Lung (tissue), 12 donors: ENCODE results near the gene MPP1. TPM values are rescaled to one million over a fixed set of nuclear protein-coding genes. Genes with fewer than 3 reads are reported as not detected.

Experiments used
- ATAC-seq: fragments of 200-7000 bp; cut with Tn5 transposase; one replicate; pipeline ENCODE4 v1.9.1; 2020; ENCODE audit warnings: moderate number of reproducible peaks; ENCODE audit not compliant: insufficient read depth, low FRiP score
- DNase-seq, 3 donors: peaks; one replicate each; pipeline ENCODE4 v3.0.0-alpha.2; 2013 to 2017
- H3K27ac ChIP-seq, 2 donors: one replicate each; pipeline ENCODE4 v1.5.1; 2013; ENCODE audit warnings: mild to moderate bottlenecking in 2 of 2, moderate library complexity in 2 of 2, control low read depth in 1 of 2, inconsistent platforms in 1 of 2, low read depth in 1 of 2, low read length in 1 of 2
- H3K27me3 ChIP-seq, 3 donors: one replicate each; pipeline ENCODE4 v1.5.1; 2013; ENCODE audit warnings: low read length in 2 of 3; ENCODE audit not compliant: control insufficient read depth in 3 of 3, insufficient read depth in 3 of 3
- H3K36me3 ChIP-seq, 4 donors: one replicate each; pipeline ENCODE4 v1.5.1; 2013; ENCODE audit warnings: low read length in 4 of 4, mild to moderate bottlenecking in 1 of 4, moderate library complexity in 1 of 4; ENCODE audit not compliant: control insufficient read depth in 4 of 4, insufficient read depth in 4 of 4
- H3K4me1 ChIP-seq, 5 donors: one replicate each; pipeline ENCODE4 v1.5.1; 2013; ENCODE audit warnings: low read length in 5 of 5, mild to moderate bottlenecking in 2 of 5, moderate library complexity in 1 of 5; ENCODE audit not compliant: control insufficient read depth in 5 of 5, insufficient read depth in 5 of 5
- H3K4me3 ChIP-seq: one replicate; pipeline ENCODE4 v1.5.1; 2013; ENCODE audit warnings: mild to moderate bottlenecking, control low read depth, moderate library complexity
- H3K9ac ChIP-seq, 2 donors: one replicate each; pipeline ENCODE4 v1.5.1; 2013; ENCODE audit warnings: low read length in 2 of 2, control low read depth in 1 of 2; ENCODE audit not compliant: insufficient read depth in 1 of 2
- H3K9me3 ChIP-seq, 4 donors: one replicate each; pipeline ENCODE4 v1.5.1; 2013; ENCODE audit warnings: low read length in 3 of 4, mild to moderate bottlenecking in 1 of 4, moderate library complexity in 1 of 4; ENCODE audit not compliant: control insufficient read depth in 4 of 4, insufficient read depth in 3 of 4
- WGBS, 2 donors: extraction: QIAGEN DNeasy Blood & Tissue Kit; methylation state at CpG; one replicate each; pipeline ENCODE4 v1.1.7; 2013; 5-methylcytosine and 5-hydroxymethylcytosine counted together
- polyA plus RNA-seq, 2 donors: library from polyadenylated mRNA; stranded (reverse); fragments of 200-250 nt; gene quantifications; one replicate each; pipeline ENCODE4 v1.2.1, GENCODE V29; 2013
- total RNA-seq, 2 donors: library from RNA; depleted of rRNA in 1 of 2; stranded (reverse); fragments of >200 nt in 1 of 2; gene quantifications; one replicate each; pipeline ENCODE4 v1.2.1, GENCODE V29; 2014 to 2021
- TF ChIP-seq, protein P1 (sequence below): IDR thresholded peaks from 2 replicates; pipeline ENCODE4 v1.5.1; 2012; ENCODE audit warnings: mild to moderate bottlenecking; ENCODE audit errors: control extremely low read depth, extremely low read depth
- donor health status: control.
- donor health status: control.
- donor health status: Bipolar disorder and iron deficiency.
- donor health status: healthy.
- donor health status: DM: yes; HTN: yes; CAD: no.

MPP1 gene
- total and polyA plus RNA-seq, 4 donors: 18.6 to 132 (median 56.4) TPM

DNA sequence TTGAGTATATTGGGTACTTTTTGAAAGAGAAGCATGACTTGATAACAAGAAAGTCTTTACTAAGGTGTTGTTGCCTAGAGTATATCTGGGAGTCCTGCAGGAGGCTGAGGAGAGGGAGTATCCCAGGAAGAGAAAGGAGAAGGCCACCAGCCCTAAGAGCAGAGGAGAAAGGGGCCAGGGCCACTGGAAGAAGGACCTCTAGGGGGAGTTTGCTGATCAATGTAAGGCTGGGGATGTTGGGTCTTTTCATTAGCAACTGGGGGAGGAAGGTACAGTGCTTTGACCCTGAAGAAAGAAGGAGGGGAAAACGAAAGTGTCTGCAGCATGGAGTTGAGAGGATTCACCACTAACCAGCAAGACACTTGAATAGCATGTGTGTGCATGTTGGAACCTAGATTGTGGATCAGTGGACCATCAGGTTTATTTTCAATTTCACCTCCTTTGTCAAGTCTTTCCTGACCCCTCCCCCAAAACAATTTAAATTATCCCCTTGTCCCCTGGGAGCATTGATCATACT lies 24.7 kb upstream of the MPP1 start:
- WGBS, 2 donors: 32 to 100% methylated on average over 1 of the region's 1 CpG
- Histone ChIP-seq H3K36me3 (no peaks in the 10 kb centered on the region), H3K9ac (no peak overlapping the region), H3K4me1 (no peaks in the 10 kb centered on the region), H3K27ac (no peak overlapping the region), H3K4me3 (no peak overlapping the region), H3K27me3 (peaks cover 0 to 3% (median 2%) of the 10 kb centered on the region in 3 donors), H3K9me3 (no peaks in the 10 kb centered on the region)
- TF ChIP-seq, protein P1, sequence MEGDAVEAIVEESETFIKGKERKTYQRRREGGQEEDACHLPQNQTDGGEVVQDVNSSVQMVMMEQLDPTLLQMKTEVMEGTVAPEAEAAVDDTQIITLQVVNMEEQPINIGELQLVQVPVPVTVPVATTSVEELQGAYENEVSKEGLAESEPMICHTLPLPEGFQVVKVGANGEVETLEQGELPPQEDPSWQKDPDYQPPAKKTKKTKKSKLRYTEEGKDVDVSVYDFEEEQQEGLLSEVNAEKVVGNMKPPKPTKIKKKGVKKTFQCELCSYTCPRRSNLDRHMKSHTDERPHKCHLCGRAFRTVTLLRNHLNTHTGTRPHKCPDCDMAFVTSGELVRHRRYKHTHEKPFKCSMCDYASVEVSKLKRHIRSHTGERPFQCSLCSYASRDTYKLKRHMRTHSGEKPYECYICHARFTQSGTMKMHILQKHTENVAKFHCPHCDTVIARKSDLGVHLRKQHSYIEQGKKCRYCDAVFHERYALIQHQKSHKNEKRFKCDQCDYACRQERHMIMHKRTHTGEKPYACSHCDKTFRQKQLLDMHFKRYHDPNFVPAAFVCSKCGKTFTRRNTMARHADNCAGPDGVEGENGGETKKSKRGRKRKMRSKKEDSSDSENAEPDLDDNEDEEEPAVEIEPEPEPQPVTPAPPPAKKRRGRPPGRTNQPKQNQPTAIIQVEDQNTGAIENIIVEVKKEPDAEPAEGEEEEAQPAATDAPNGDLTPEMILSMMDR: no peak
- no peak for ATAC-seq
- no peak for DNase-seq

DNA sequence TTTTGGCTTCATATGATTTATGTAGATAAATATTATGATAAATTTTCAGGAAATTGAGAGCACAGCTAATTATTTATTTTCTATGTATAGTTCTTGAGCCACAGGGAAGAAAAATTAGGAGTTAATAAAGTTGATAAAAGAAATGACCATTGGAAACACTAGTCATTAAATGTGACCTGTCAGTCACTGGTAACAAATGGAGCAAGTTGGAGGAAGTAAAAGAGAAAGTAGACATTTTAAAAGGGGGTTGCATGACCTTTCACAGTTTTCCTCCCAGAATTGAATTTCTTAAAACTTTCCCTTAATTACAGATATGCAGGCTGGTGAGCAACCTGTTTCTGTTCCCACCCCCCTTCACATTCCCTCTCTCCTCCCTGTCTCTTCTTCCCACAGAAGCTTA lies 23.8 kb upstream of the MPP1 start:
- DNase-seq: no peak
- Histone ChIP-seq H3K36me3 (no peaks in the 10 kb centered on the region), H3K4me3 (no peak overlapping the region), H3K9ac (no peak overlapping the region), H3K9me3 (no peaks in the 10 kb centered on the region), H3K4me1 (no peaks in the 10 kb centered on the region), H3K27me3 (peaks cover 0 to 3% (median 2%) of the 10 kb centered on the region in 3 donors), H3K27ac (no peak overlapping the region)
- no peak for ATAC-seq
- TF ChIP-seq, protein P1: no peak

DNA sequence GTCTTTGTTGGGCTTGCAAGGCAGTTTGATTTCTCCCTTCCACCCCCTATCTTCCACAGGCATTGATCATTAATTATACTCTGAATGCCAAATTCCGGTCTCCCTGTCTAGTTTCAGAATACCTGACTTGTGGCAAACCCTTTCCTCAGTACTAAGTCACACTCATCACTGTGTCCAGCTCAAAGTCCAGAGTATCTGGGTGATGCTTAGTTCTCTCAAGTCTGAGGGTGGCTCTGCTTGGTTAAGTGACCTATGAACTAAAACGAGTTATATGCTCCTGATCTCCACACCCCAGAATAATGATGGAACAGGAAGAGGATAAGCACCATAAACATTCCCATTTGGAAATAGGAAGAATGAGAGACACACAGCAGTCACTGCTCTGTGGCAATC lies 22.7 kb upstream of the MPP1 start:
- Histone ChIP-seq H3K9ac (no peak overlapping the region), H3K36me3 (no peaks in the 10 kb centered on the region), H3K4me1 (no peaks in the 10 kb centered on the region), H3K9me3 (no peaks in the 10 kb centered on the region), H3K27ac (no peak overlapping the region), H3K27me3 (peaks cover 0 to 3% (median 2%) of the 10 kb centered on the region in 3 donors), H3K4me3 (no peak overlapping the region)
- no peak for DNase-seq
- WGBS, 2 donors: 65 to 90% methylated on average over 2 of the region's 2 CpGs
- ATAC-seq: no peak
- TF ChIP-seq, protein P1: no peak
